ENCODE measurements around the gene RBMS1.
"Not testable (repeated sequence)": the region's sequence is repeated elsewhere in the genome, so short reads cannot be mapped to it uniquely, and the experiment has no call there.

The RBMS1 gene

DNA sequence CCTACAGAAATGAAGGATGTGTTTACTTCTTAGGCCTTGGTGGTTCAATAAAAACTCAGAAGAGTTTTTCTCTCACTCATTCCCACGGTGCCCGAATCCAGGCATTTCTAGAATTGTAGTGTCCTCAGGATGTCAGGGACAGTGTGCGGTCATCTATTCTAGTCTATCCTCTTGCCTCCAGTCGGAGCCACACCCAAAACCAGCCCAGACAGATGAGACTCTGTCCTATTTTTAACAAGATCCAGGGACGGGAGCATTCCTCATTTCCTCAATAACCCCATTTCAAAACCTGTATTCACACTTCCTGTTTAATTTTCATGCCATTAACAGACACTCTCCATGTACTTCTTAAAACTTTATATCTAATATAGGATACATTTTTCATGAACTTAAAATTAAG is 11.6 kb upstream of the RBMS1 start:
- H3K4me3 ChIP-seq (ENCODE audit: low read depth, low read length), result no peak overlapping the region

DNA sequence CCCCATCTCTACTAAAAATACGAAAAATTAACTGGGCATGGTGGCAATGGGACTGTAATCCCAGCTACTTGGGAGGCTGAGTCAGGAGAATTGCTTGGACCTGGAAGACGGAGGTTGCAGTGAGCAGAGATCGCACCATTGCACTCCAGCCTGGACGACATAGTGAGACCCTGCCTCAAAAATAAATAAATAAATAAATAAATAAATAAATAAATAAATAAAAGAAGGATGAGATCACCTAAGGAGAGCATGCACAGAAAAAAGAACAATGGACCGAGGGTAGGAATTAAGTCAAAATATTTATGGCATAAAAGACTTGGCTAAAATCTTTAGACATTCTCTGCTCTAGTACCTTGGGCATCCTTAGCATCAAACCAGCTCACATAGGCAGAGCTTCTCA is 8.9 kb upstream of the RBMS1 start:
- no peak overlapping the region for H3K4me3 ChIP-seq (ENCODE audit: low read depth, low read length)

- no peak overlapping the region for H3K4me3 ChIP-seq (ENCODE audit: low read depth, low read length)
These were observed 7.8 kb upstream of the RBMS1 start for GRCh38 chr2:160501370-160501769.

DNA sequence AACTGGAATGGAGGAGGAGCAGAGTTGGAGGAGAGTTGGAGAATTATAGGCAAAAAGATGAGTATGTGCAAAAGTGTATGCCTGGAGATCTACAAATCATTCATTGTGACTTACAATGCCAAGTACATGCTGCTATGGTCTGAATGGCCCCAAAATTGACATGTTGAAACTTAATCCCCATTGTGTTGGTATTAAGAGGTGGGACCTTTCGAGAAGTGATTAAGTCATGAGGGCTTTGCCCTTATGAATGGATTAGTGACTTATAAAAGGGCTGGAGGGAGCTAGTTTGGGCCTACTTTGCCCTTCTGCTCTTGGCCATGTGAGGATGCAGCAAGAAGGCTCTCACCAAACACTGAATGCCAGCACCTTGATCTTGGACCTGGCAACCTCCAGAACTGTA is 6.3 kb upstream of the RBMS1 start:
- no peak overlapping the region for H3K4me3 ChIP-seq (ENCODE audit: low read depth, low read length)

DNA sequence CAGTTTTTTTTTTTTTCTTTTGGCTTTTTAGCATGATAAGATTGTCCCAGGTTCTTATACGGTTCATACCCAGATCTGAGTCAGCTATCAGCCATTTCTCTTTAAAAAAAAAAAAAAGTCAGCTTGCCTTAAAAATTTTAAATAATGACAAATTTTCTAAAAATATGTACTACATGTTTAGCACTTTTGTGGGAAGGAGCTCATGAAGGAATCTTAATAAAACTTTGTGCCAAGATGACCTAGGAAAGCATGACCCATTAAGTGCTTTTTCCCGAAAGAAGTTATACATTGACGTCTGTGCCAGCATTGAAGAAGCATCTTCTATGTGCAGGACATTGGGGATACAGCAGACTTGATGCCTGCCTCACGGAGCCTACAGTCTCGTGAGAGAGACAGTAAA is 4.5 kb upstream of the RBMS1 start:
- no peak overlapping the region for H3K4me3 ChIP-seq (ENCODE audit: low read depth, low read length)

DNA sequence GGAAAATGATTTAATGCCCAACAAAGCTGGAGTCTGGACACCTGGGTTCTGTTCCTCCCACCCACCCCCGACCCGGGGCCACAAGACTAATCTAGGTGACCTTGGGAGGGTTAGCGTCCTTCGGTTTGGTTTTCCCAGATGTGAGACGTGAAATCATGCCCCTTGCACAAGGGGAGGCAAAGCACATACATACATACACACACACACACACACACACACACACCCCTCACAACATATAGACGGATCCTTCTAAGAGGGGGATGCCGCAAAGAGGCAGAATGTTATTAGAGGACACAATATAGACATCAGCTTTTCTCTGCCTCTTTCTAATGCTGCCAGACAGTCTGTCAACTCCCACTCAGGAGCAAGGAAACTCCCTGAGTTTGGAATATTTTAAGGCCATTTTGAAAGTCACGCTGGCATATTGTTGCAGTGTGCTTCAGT is 616 bp upstream of the RBMS1 start:
- H3K4me3 ChIP-seq (ENCODE audit: low read depth, low read length), result peak overlapping the region; percentile 51

DNA sequence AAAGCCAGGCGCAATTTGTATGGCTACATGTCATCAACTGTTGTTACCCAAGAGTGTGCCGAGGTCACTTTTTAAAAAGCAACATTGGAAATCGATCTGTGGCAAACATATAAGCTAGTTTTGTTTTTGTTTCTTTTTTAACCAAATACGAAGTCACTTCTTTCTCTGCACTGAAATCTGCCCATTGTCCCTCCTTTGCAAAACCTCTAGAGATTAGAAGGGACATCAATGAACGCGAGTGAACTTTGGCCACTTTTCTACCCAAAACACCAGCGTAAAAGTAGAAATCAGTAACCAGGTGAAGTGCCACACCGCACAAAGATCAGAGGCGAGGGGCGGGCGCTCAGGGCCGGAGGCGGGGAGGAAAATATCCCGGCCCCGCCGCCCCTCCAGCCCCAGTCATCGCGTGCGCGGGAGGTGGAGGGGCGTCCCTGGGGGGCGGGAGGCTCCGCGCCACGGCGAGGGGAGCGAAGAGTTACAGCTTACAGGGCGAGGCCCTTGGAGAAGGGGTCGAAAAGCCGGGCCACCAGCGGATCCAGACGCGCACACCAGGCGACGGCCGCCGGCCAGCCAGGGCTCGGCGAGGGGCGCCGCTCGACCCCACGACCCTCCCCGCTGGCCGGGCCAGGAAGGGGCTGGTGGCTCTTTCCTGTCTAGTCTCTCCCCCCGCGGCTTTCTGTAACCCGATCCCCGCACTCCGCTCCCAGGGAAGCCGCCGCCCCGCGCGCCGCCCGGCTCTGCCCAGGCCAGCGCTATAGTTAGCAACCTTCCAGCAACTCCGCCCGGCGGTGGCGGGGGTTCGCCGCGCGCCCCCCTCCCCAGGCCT is 993 bp downstream of the RBMS1 start:
- H3K4me3 ChIP-seq (ENCODE audit: low read depth, low read length), result peak overlapping the region; percentile 78

DNA sequence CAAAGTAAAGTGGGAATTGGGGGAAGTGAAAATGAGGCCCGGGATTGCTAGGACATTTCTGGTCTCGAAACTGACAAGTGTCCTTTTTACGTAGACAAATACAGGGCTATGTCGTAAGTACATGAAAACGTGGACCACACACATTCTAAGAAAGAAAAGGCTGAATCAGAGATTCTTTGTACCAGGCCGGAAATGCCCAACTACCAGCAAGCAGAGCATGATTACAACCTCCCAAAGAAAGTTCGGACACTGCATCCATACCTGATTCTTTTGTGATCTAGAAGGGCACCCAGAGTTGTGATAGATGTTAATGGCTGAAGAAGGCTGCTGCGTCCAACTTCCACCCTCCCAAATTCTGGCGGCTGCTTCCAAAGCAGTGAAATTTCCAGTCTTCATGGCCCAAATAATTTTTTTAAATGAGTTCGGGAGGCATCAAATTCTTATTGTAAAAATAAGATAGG is 1.7 kb downstream of the RBMS1 start:
- peak overlapping the region; percentile 78 for H3K4me3 ChIP-seq (ENCODE audit: low read depth, low read length)

GRCh38 chr2:160490733-160491685 is 2.6 kb downstream of the RBMS1 start:
- H3K4me3 ChIP-seq (ENCODE audit: low read depth, low read length), result no peak overlapping the region

DNA sequence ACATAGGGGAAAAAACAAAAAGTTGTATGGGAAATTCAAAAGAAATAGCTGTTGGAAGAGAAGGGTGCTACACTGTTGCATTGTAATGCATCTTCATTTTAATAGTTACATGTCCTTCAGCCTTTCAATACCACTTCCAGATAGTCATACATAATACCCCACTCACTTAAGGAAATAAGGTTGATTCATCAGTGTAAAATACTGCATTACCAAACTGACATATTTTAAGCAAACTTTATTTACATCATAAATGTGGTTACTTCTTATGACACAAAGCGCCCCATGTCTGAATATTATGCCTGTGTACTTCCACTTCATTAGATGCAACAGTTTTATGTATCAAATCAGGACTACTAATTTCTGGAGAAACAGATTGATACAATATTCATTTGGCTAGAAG is 4.5 kb downstream of the RBMS1 start:
- no peak overlapping the region for H3K4me3 ChIP-seq (ENCODE audit: low read depth, low read length)

GRCh38 chr2:160488289-160488688 is 5.3 kb downstream of the RBMS1 start:
- H3K4me3 ChIP-seq (ENCODE audit: low read depth, low read length), result not testable (repeated sequence)

GRCh38 chr2:160486341-160486740 is 7.3 kb downstream of the RBMS1 start:
- H3K4me3 ChIP-seq (ENCODE audit: low read depth, low read length), result no peak overlapping the region

DNA sequence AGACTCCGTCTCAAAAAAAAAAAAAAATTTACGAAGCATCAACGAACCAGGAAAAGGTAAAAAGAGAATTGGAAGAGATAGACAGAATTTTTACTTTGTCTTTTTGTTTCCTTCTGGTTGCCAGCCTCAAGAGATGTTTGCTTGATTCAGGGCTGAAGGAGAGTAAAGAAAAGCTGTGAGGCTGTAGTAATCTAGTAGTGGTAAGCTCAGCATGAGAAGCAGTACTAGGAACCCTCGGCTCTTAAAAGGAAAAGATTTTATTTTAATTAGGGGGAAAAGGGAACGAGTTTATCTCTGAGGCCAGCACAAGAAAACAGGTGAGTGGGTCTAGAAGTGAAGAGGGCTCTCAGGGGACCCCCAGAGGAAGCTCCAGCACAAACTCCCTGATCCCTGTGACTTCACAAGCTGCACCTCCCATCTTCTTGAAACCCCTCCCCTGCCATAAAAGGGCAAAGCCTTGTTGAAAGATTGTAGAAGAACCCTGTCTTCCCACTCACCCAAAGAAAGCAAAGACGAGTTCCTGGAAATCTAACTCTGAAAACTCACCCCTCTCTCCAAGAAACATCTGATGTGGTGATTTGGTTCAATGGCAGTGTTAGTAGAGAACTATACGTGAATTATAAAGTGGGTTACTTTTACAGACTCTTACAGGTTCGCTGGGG is 8.6 kb downstream of the RBMS1 start:
- H3K4me3 ChIP-seq (ENCODE audit: low read depth, low read length), result no peak overlapping the region

DNA sequence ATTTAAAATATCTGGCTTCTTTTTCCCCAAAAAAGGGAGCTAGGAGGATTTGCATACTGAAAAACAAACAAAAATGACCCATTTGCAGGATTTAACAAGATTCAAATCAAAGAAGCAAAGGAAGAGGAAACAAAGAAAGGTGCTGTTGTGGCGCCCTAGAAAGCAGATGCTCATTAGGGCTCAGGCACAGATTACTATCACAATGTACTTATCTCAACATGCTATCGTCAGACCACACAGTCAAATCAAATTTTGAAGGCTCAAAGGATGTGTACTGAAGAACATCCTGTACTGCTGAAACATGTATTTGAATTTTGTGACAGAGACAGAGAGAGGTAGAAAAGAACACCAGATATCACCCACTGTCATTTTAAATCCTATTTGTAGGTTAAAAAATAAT is 10.9 kb downstream of the RBMS1 start:
- no peak overlapping the region for H3K4me3 ChIP-seq (ENCODE audit: low read depth, low read length)

DNA sequence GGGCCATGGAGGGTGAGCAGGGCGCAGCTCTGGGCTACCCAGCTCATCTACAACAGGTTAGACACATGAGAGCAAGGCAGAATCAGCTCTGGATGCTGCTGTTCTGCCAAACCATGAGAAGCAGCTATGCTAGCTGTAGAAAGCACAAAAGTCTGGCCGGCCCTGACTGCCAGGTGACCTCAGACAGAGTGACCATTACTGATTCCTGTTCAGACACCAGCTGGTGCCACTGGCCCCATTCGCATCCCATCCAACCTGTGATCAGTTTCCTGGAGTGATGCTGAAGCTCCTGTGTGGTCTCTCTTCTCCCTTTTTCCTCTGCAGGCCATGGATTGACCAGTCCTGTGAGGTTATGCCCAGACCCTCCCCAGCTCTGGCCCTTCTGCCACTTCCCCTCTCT is 14.3 kb downstream of the RBMS1 start:
- no peak overlapping the region for H3K4me3 ChIP-seq (ENCODE audit: low read depth, low read length)

DNA sequence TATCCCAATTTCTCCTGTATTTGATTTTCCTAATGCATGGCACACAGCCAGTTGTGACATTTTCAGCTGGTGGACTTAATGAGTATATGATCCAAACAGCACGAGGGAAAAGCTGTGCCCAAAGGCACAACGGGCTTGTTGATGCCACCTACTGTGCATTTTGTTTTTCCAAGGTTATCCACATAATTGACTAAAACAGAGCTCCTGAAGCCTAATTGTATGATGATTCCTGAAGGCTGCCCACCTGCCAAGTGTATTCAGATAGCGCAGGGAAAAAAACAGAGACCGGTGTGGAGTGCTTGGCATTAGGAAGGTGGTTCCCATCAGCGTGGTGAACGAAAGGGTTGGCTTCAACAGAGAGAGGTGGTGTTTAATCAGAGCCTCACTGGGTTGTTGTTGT is 14.9 kb downstream of the RBMS1 start:
- no peak overlapping the region for H3K4me3 ChIP-seq (ENCODE audit: low read depth, low read length)

GRCh38 chr2:160477032-160477431 is 16.6 kb downstream of the RBMS1 start:
- no peak overlapping the region for H3K4me3 ChIP-seq (ENCODE audit: low read depth, low read length)

GRCh38 chr2:160474891-160475787 is 18.5 kb downstream of the RBMS1 start:
- no peak overlapping the region for H3K4me3 ChIP-seq (ENCODE audit: low read depth, low read length)

- no peak overlapping the region for H3K4me3 ChIP-seq (ENCODE audit: low read depth, low read length)
These were observed 19.3 kb downstream of the RBMS1 start for GRCh38 chr2:160474319-160474645.

Measured in iPS-11a (cell line).